Measurements from ENCODE around the gene PTPRN2. TPM values are rescaled to one million over a fixed set of nuclear protein-coding genes. Genes with fewer than 3 reads are reported as not detected.

PTPRN2 gene
- total RNA-seq, 1 experiment from 2014 or later, result 2.1 TPM

DNA sequence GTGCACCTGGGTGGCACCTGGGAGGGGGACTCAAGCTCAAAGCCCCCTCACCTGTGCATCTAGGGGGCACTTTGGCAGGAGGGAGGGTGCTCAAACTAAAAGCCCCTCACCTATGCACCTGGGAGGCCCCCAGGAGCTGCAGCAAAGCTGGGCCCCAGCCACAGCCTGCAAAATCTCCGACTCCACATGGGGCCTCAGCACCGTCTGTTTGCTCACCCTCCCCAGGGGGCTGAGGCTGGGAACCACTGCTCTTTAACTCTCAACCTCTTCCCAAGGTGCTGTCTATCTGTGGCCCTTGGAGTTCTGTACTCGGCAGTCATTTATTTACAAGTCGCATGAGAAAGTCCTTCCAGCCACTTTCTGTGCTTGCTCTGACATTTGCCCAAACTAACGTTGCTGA lies 792.4 kb downstream of the PTPRN2 start:
- H3K79me2 ChIP-seq (ENCODE audit: insufficient read depth, low read length), result no peaks in the 10 kb centered on the region
- no peak for TF ChIP-seq EZH2 (IDR thresholded peaks at IDR 0.05)
- TF ChIP-seq, protein P1, sequence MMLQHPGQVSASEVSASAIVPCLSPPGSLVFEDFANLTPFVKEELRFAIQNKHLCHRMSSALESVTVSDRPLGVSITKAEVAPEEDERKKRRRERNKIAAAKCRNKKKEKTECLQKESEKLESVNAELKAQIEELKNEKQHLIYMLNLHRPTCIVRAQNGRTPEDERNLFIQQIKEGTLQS (IDR thresholded peaks at IDR 0.05), result no peak
- no peaks in the 10 kb centered on the region for H3K9me3 ChIP-seq (ENCODE audit: control insufficient read depth in 1 of 2, insufficient read depth in 1 of 2, low read depth in 1 of 2, low read length in 2 of 2)
- H3K4me1 ChIP-seq (ENCODE audit: control insufficient read depth in 1 of 2, insufficient read depth in 2 of 2, low read length in 2 of 2), result no peaks in the 10 kb centered on the region
- no TSS peak for BruUV-seq (replicated peaks)
- RAD21 ChIA-PET (ENCODE audit: low non-redundant PET in 1 of 2, low total read pairs in 2 of 2, uncharacterized antibody in 2 of 2, unreplicated experiment in 2 of 2), result no interaction called here
- no peak overlapping the region for H3K4me2 ChIP-seq (ENCODE audit: low read length)
- CTCF ChIA-PET, result no interaction called here
- DNase-seq (ENCODE audit: low read depth, low spot score) (no peak), ATAC-seq (no peak)
- H3K27ac ChIP-seq (ENCODE audit: low read depth, low read length), result no peak overlapping the region
- H3K4me3 ChIP-seq (replicated peaks in 1 of 2; ENCODE audit: low read depth in 1 of 2, low read length in 2 of 2), result no peak overlapping the region
- no peak overlapping the region for H2AFZ ChIP-seq (ENCODE audit: low read depth, low read length, poor library complexity, severe bottlenecking)
- H3K36me3 ChIP-seq (ENCODE audit: control insufficient read depth in 1 of 2, insufficient read depth in 2 of 2, low read length in 2 of 2), result no peaks in the 10 kb centered on the region
- no peak overlapping the region for H3K9ac ChIP-seq (ENCODE audit: low read length)
- POLR2A ChIA-PET, result no interaction called here
- H3K9me2 ChIP-seq (ENCODE audit: insufficient read depth), result no peaks in the 10 kb centered on the region
- H3K27me3 ChIP-seq (ENCODE audit: insufficient read depth, low read length), result no peaks in the 10 kb centered on the region
- intact Hi-C loops (cut with micrococcal nuclease), result no loop called here
- H4K20me1 ChIP-seq (ENCODE audit: insufficient read depth), result no peaks in the 10 kb centered on the region

- intact Hi-C loops (cut with micrococcal nuclease), result no loop called here
- H3K36me3 ChIP-seq (ENCODE audit: control insufficient read depth in 1 of 2, insufficient read depth in 2 of 2, low read length in 2 of 2), result no peaks in the 10 kb centered on the region
- H3K27me3 ChIP-seq (ENCODE audit: insufficient read depth, low read length), result no peaks in the 10 kb centered on the region
- RAD21 ChIA-PET (ENCODE audit: low non-redundant PET in 1 of 2, low total read pairs in 2 of 2, uncharacterized antibody in 2 of 2, unreplicated experiment in 2 of 2), result no interaction called here
- CTCF ChIA-PET, result no interaction called here
- no peak overlapping the region for H3K9ac ChIP-seq (ENCODE audit: low read length)
- no peaks in the 10 kb centered on the region for H3K9me3 ChIP-seq (ENCODE audit: control insufficient read depth in 1 of 2, insufficient read depth in 1 of 2, low read depth in 1 of 2, low read length in 2 of 2)
- H3K4me1 ChIP-seq (ENCODE audit: control insufficient read depth in 1 of 2, insufficient read depth in 2 of 2, low read length in 2 of 2), result no peaks in the 10 kb centered on the region
- no peak for ATAC-seq
- H3K4me2 ChIP-seq (ENCODE audit: low read length), result no peak overlapping the region
- DNase-seq (ENCODE audit: low read depth, low spot score), result no peak
- H3K9me2 ChIP-seq (ENCODE audit: insufficient read depth), result no peaks in the 10 kb centered on the region
- no peak overlapping the region for H3K4me3 ChIP-seq (replicated peaks in 1 of 2; ENCODE audit: low read depth in 1 of 2, low read length in 2 of 2)
- no peaks in the 10 kb centered on the region for H3K79me2 ChIP-seq (ENCODE audit: insufficient read depth, low read length)
- H4K20me1 ChIP-seq (ENCODE audit: insufficient read depth), result no peaks in the 10 kb centered on the region
- POLR2A ChIA-PET, result no interaction called here
- no peak overlapping the region for H2AFZ ChIP-seq (ENCODE audit: low read depth, low read length, poor library complexity, severe bottlenecking)
- H3K27ac ChIP-seq (ENCODE audit: low read depth, low read length), result no peak overlapping the region
- BruUV-seq (replicated peaks), result no TSS peak
- no peak for TF ChIP-seq POLR2A (IDR thresholded peaks at IDR 0.05; ENCODE audit: borderline replicate concordance, extremely low read depth, insufficient read depth, insufficient read length)
- no peak for TF ChIP-seq YY1 (IDR thresholded peaks at IDR 0.05; ENCODE audit: extremely low read depth, insufficient replicate concordance, low read depth, low read length)
- TF ChIP-seq EZH2phosphoT487 (IDR thresholded peaks at IDR 0.05; ENCODE audit: borderline replicate concordance), result no peak
- TF ChIP-seq EGR1 (IDR thresholded peaks at IDR 0.05; ENCODE audit: low read depth), result no peak
- no peak for TF ChIP-seq FOSL1 (IDR thresholded peaks at IDR 0.05; ENCODE audit: low read depth)
- TF ChIP-seq ZNF274 (IDR thresholded peaks at IDR 0.05; ENCODE audit: low read depth, low read length), result no peak
- TF ChIP-seq ZFX (IDR thresholded peaks at IDR 0.05), result no peak
- TF ChIP-seq JUND (IDR thresholded peaks at IDR 0.05), result no peak
- TF ChIP-seq, protein P1 (IDR thresholded peaks at IDR 0.05), result no peak
- no peak for TF ChIP-seq ELF1 (IDR thresholded peaks at IDR 0.05; ENCODE audit: borderline replicate concordance, low read depth)
- no peak for TF ChIP-seq TCF7L2 (IDR thresholded peaks at IDR 0.05; ENCODE audit: borderline replicate concordance, extremely low read depth, insufficient read depth, insufficient read length)
- no peak for TF ChIP-seq REST (IDR thresholded peaks at IDR 0.05; ENCODE audit: low read depth)
- TF ChIP-seq RAD21 (IDR thresholded peaks at IDR 0.05; ENCODE audit: low read depth), result no peak
- no peak for TF ChIP-seq EZH2 (IDR thresholded peaks at IDR 0.05)
- TF ChIP-seq ZBTB33 (IDR thresholded peaks at IDR 0.05; ENCODE audit: extremely low read depth, insufficient replicate concordance, low read length), result no peak
- TF ChIP-seq SP1 (IDR thresholded peaks at IDR 0.05; ENCODE audit: low read depth), result no peak
- TF ChIP-seq, protein P2, sequence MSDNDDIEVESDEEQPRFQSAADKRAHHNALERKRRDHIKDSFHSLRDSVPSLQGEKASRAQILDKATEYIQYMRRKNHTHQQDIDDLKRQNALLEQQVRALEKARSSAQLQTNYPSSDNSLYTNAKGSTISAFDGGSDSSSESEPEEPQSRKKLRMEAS (IDR thresholded peaks at IDR 0.05), result no peak
These were observed 792.9 kb downstream of the PTPRN2 start for GRCh38 chr7:157794746-157795065.
